ENCODE measurements around the gene APOC4.
A peak's percentile ranks its signal among the peaks of the same experiment; 100 is the strongest.
"Not testable (repeated sequence)": the region's sequence is repeated elsewhere in the genome, so short reads cannot be mapped to it uniquely, and the experiment has no call there.

APOC4 gene

DNA sequence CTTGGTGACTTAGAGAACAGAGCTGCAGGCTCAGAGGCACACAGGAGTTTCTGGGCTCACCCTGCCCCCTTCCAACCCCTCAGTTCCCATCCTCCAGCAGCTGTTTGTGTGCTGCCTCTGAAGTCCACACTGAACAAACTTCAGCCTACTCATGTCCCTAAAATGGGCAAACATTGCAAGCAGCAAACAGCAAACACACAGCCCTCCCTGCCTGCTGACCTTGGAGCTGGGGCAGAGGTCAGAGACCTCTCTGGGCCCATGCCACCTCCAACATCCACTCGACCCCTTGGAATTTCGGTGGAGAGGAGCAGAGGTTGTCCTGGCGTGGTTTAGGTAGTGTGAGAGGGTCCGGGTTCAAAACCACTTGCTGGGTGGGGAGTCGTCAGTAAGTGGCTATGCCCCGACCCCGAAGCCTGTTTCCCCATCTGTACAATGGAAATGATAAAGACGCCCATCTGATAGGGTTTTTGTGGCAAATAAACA, 17.8 kb upstream of the APOC4 start:
- DNase-seq, result no peak

DNA sequence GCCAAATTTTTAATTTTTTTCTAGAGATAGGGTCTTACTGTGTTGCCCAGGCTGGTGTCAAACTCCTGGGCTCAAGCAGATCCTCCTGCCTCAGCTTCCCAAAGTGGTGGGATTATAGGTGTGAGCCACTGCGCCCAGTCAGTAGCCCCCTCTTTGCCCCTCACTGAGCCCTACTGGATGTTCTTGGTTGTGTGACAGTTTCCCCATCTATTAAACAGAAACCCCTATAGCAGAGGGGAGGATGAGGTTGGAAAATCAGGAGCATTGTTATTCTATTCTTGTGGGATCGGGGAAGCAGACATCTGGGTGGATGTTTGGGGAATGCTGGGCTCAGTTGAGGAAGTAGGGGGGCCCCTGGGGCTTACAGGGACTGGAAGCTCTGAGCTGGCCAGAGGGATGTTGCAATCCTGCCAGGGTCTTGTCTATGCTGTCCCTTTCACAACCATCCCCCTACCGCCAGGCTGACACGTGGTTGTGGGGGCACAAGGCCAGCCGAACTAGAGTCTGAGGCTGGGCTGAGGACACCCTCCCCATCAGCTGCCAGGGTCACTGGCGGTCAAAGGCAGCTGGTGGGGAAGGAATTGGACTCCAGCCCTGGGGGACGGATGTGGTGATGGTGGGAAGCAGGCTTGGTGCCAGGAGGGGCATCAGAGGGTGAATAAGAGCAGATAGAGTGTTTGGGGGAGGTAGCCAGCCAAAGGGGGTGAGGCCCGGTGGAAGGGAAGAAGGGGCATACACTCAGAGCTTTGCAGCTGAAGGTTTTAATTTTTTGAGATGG, 16.7 kb upstream of the APOC4 start:
- DNase-seq, result no peak

GRCh38 chr19:44926245-44927077, 15.6 kb upstream of the APOC4 start:
- DNase-seq, result not testable (repeated sequence)

GRCh38 chr19:44927746-44928145, 14.3 kb upstream of the APOC4 start:
- DNase-seq, result no peak

GRCh38 chr19:44930088-44930487, 11.9 kb upstream of the APOC4 start:
- no peak for DNase-seq

DNA sequence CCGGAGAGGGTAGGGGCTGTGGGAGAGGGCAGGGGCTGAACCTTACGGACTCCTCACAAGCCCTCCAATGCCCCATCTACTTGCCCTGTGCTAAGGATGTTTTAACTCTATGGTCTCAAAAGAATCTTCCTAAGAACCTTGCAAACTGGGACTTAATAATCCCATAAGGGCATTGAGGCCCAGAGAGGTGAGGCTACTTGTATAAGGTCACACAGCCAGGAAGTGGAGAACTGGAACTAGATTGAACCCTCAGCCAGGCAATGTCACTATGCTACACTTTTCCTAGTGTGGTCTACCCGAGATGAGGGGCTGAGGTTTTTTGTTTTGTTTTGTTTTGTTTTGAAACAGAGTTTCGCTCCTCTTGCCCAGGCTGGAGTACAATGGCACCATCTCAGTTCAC, 10.5 kb upstream of the APOC4 start:
- DNase-seq, result no peak

GRCh38 chr19:44939668-44940067, 2.4 kb upstream of the APOC4 start:
- no peak for DNase-seq

- no peak for DNase-seq
Observed at GRCh38 chr19:44943801-44944249, 1.8 kb downstream of the APOC4 start.

DNA sequence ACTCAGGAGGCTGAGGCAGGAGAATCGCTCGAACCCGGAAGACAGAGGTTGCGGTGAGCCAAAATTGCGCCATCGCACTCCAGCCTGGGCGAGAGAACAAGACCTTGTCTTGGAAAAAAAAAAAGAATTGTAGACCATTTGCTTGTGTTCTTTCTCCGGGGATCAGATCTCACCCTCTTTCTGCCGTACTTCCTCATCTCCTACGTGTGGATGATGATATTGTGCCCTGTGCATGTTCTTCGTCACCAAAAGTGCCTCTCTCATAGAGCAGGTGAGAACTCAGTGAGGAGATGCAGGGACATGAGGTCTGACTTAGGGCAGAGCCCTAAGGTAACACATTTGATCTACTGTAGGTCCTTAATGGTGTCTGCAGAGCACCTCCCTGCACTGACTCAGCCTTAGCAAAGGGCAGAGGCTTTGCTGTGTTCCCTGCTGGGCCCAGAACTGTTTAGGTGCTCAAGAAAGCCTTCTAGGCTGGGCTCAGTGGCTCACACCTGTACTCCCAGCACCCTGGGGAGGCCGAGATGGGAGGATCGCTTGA, 5.1 kb downstream of the APOC4 start:
- DNase-seq, result no peak

GRCh38 chr19:44948237-44948636, 6.2 kb downstream of the APOC4 start:
- no peak for DNase-seq

DNA sequence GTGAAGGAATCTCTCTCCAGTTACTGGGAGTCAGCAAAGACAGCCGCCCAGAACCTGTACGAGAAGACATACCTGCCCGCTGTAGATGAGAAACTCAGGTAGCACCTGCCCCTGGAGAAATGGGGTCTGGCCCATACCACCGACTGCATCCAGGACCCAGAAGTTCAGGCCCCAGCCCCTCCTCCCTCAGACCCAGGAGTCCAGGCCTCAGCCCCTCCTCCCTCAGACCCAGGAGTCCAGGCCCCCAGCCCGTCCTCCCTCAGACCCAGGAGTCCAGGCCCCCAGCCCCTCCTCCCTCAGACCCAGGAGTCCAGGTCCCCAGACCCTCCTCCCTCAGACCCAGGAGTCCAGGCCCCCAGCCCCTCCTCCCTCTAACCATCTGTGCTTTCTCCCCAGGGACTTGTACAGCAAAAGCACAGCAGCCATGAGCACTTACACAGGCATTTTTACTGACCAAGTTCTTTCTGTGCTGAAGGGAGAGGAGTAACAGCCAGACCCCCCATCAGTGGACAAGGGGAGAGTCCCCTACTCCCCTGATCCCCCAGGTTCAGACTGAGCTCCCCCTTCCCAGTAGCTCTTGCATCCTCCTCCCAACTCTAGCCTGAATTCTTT, 6.8 kb downstream of the APOC4 start:
- DNase-seq, result no peak

DNA sequence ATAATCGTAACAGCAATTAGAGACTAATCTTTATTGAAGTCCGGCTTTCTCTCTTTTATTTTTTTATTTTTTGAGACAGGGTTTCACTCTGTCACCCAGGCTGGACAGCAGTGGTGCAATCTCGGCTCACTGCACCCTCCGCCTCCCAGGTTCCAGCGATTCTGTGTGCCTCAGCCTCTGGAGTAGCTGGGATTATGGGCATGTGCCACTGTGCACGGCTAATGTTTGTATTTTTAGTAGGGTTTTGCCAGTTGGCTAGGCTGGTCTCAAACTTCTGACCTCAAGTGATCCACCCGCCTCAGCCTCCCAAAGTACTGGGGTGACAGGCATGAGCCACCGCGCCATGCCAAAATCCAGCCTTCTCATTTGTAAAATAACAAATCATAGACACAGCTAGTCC, 7.5 kb downstream of the APOC4 start:
- no peak for DNase-seq

GRCh38 chr19:44951179-44952159, 9.4 kb downstream of the APOC4 start:
- peak; percentile 24 to 55 for DNase-seq

GRCh38 chr19:44954278-44954648, 12.2 kb downstream of the APOC4 start:
- no peak for DNase-seq

GRCh38 chr19:44954649-44955504, 12.8 kb downstream of the APOC4 start, which contains the start of gene CLPTM1:
TSS of gene CLPTM1 (plus strand) at chr19:44955380. CDS start at chr19:44955396, 16 bp downstream.
- peak; percentile 94 to 97 for DNase-seq

DNA sequence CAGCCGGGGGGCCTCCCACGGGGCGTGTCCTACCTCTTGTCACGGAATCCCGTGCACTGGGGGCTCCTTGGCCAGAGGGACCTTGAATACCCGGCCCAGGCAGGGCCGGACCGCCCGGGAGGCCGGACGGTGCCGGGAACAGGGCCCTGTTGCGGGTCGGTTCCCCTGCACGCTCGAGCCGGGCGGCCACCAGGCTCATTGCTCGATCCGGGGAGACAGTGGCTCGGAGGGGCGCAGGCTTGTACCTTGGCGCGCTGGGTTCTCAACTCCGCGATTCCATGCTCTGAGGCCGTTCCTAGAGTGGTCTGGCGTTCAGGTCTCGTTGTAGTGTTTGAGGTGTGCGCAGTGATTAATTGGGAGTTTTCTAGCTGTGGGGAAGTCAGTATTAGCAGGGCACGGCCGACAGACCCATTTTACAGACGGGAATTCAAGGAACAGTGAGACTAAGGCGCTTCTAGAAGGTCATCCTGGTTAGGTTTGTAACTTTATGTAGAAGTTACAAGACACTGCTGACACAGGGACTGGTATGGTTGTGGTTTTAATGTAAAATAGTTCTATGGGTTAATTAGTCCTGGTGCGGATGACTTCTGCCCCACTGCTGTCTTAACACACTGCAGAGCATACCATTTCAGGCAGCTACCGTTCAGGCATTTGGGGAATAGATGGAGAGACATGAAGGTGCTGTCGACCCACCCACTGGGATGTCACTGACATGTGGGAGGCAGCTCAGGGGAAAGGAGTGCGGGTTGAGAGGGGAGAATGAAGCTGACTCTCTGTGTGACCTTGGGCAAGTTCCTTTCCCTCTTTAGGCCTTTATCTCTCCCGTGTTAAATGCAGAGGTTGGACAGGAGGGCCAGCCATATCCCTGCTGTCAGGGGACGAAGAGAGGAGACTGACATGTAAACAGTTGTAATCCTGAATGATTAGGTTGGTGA, 13.7 kb downstream of the APOC4 start:
- DNase-seq, result no peak

GRCh38 chr19:44957526-44957925, 15.5 kb downstream of the APOC4 start:
- DNase-seq, result no peak

DNA sequence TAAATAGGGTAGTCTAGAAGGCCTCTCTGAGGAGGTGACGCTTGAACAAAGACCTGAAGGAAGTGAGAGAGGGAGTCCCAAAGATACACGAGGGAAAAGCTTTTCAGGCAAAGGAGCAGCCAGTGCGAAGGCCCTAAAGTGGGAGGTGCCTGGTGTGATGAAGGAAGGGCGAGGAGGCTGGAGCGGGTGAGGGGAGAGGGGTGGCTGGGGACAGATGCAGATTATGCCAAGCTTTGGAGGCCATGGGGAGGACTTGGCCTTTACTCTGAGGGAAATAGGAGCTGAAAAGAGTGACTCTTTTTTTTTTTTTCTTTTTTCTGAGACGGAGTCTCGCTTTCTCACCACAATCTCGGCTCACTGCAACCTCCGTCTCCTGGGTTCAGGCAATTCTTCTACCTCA, 16.1 kb downstream of the APOC4 start:
- DNase-seq, result no peak

GRCh38 chr19:44959691-44960090, 17.7 kb downstream of the APOC4 start:
- no peak for DNase-seq

All from stimulated activated CD4-positive, alpha-beta T cell treated with anti-CD3 and anti-CD28 coated beads, Interleukin-4, amount 100 ng/mL, for 4 hours (primary cell).